HepG2 (cell line): Measurements from ENCODE around the gene GEMIN2. TPM values are rescaled to one million over a fixed set of nuclear protein-coding genes. Genes with fewer than 3 reads are reported as not detected.
A peak's percentile ranks its signal among the peaks of the same experiment; 100 is the strongest.

Source experiments
- ATAC-seq: fragments of 200-7000 bp; cut with Tn5 transposase; 3 replicates; pipeline ENCODE4 v1.9.1; 2020; ENCODE audit warnings: mild to moderate bottlenecking, moderate library complexity
- Bru-seq: library from RNA; stranded (reverse); fragments of 400-500 nt; gene quantifications from one replicate; lab custom pipeline; 2021; lab: Mats Ljungman, UMichigan
- BruChase-seq, 2 experiments: library from RNA; stranded (reverse); fragments of 400-500 nt; gene quantifications; one replicate each; lab custom pipeline; 2021; lab: Mats Ljungman, UMichigan
- BruUV-seq: library from RNA; stranded (reverse); fragments of 400-500 nt; replicated peaks from 2 replicates; lab custom pipeline; 2021; lab: Mats Ljungman, UMichigan
- CTCF ChIA-PET: fragments of 300-600 bp; formaldehyde crosslinking; extraction: SDS; loops from one replicate; lab custom pipeline; 2021; ENCODE audit warnings: low total read pairs, inconsistent platforms, low intra/inter-chr PET ratio; lab: Yijun Ruan, JAX
- POLR2A ChIA-PET: fragments of 350-600 bp; sonication (Branson Sonifier 250); formaldehyde crosslinking; loops from one replicate; lab custom pipeline; 2020; ENCODE audit warnings: antibody characterized with exemption, inconsistent platforms; lab: Yijun Ruan, JAX
- DNase-seq: peaks from one replicate; pipeline ENCODE4 v3.0.0-alpha.2; 2015; ENCODE audit warnings: low spot score
- FAIRE-seq: peaks from 3 replicates; lab custom pipeline; 2011; peaks lifted over from hg19 to GRCh38; lab: Jason Lieb, UNC
- H2AFZ ChIP-seq: one replicate; pipeline ENCODE4 v1.6.1; 2011; ENCODE audit warnings: low read length, inconsistent platforms
- H3K27ac ChIP-seq: fragments of 300-600 bp; 3 replicates; pipeline ENCODE4 v1.8.0; 2011; ENCODE audit warnings: mixed run types, mild to moderate bottlenecking, mixed read lengths, low read length, inconsistent platforms; ENCODE audit not compliant: insufficient read depth; ENCODE audit errors: extremely low read length
- H3K27me3 ChIP-seq, 2 experiments: fragments of 200-600 bp in 1 of 2; 2 replicates in 1 of 2; 3 replicates in 1 of 2; pipeline versions ENCODE4 v1.6.0 to v1.8.0; 2011; ENCODE audit warnings: low read length in 2 of 2, mild to moderate bottlenecking in 2 of 2, moderate library complexity in 2 of 2, inconsistent platforms in 1 of 2; ENCODE audit not compliant: insufficient read depth in 2 of 2, control insufficient read depth in 1 of 2
- H3K36me3 ChIP-seq, 2 experiments: fragments of 200-600 bp in 1 of 2; replicated peaks in 1 of 2; 2 replicates in 1 of 2; 3 replicates in 1 of 2; pipeline versions ENCODE4 v1.5.1 to v1.8.0; 2011; ENCODE audit warnings: low read length in 2 of 2, inconsistent platforms in 1 of 2; ENCODE audit not compliant: insufficient read depth in 2 of 2, control insufficient read depth in 1 of 2
- H3K4me1 ChIP-seq: 2 replicates; pipeline ENCODE4 v1.5.1; 2012; ENCODE audit warnings: low read length, inconsistent platforms; ENCODE audit not compliant: insufficient read depth
- H3K4me2 ChIP-seq: 2 replicates; pipeline ENCODE4 v1.6.0; 2011; ENCODE audit warnings: low read depth, low read length, inconsistent platforms
- H3K4me3 ChIP-seq, 3 experiments: fragments of 200-600 bp in 1 of 3; sonication (generic), shearing (Covaris generic) in 1 of 3; replicated peaks in 1 of 3; 2 replicates each; pipeline ENCODE4 v1.5.1; 2011 to 2016; ENCODE audit warnings: low read length in 3 of 3, inconsistent platforms in 2 of 3, low read depth in 2 of 3, mild to moderate bottlenecking in 2 of 3, control low read depth in 1 of 3, mixed read lengths in 1 of 3; ENCODE audit not compliant: insufficient read depth in 1 of 3
- H3K79me2 ChIP-seq: one replicate; pipeline ENCODE4 v1.6.1; 2011; ENCODE audit warnings: low read length, inconsistent platforms; ENCODE audit not compliant: insufficient read depth
- H3K9ac ChIP-seq: 2 replicates; pipeline ENCODE4 v1.6.0; 2011; ENCODE audit warnings: mild to moderate bottlenecking, low read depth, low read length, inconsistent platforms; ENCODE audit not compliant: insufficient read depth
- H3K9me3 ChIP-seq: 2 replicates; pipeline ENCODE4 v1.5.1; 2012; ENCODE audit warnings: mild to moderate bottlenecking, low read length
- H4K20me1 ChIP-seq: 2 replicates; pipeline ENCODE4 v1.6.0; 2011; ENCODE audit warnings: inconsistent platforms, mild to moderate bottlenecking, low read length, moderate library complexity; ENCODE audit not compliant: insufficient read depth
- AHR ChIP-seq: IDR thresholded peaks from 2 replicates; pipeline ENCODE4 v1.6.1; 2018; ENCODE audit warnings: missing genetic modification reagents, missing compliant biosample characterization
- MAZ ChIP-seq, 2 experiments: sonication (generic) in 1 of 2; formaldehyde crosslinking in 1 of 2; IDR thresholded peaks; 2 replicates each; pipeline versions ENCODE4 v1.5.0 to v1.6.1; 2012 to 2020; ENCODE audit warnings: low read depth in 2 of 2, mild to moderate bottlenecking in 2 of 2, borderline replicate concordance in 1 of 2, improper control_type of control experiment in 1 of 2, low read length in 1 of 2, missing genetic modification reagents in 1 of 2, moderate library complexity in 1 of 2
- SP4 ChIP-seq: sonication (generic); formaldehyde crosslinking; IDR thresholded peaks from 2 replicates; pipeline ENCODE4 v1.8.1; 2023; ENCODE audit warnings: mild to moderate bottlenecking, missing genetic modification reagents
- ZNF326 ChIP-seq: sonication (generic); formaldehyde crosslinking; IDR thresholded peaks from 2 replicates; pipeline ENCODE4 v1.4.0; 2020; ENCODE audit warnings: missing genetic modification reagents, borderline replicate concordance
- ZNF543 ChIP-seq: sonication (generic); formaldehyde crosslinking; IDR thresholded peaks from 2 replicates; pipeline ENCODE4 v1.4.0; 2020; ENCODE audit warnings: mild to moderate bottlenecking, missing genetic modification reagents
- ZSCAN12 ChIP-seq: sonication (generic); formaldehyde crosslinking; IDR thresholded peaks from 2 replicates; pipeline ENCODE4 v1.9.0; 2021; ENCODE audit warnings: mild to moderate bottlenecking, missing genetic modification reagents
- WGBS: methylation state at CpG from one replicate; pipeline ENCODE4 v1.1.6; 2017; ENCODE audit warnings: low lambda C conversion rate; 5-methylcytosine and 5-hydroxymethylcytosine counted together
- in situ Hi-C: cut with HindIII; loops from 2 replicates; pipeline ENCODE4 v1.10.0; 2017; ENCODE audit warnings: low pct_unique_long_range_greater_than_20kb; ENCODE audit not compliant: extremely low pct_ligation_motif_present
- intact Hi-C: fragments of 100-400 bp; cut with micrococcal nuclease; formaldehyde crosslinking; loops from one replicate; pipeline ENCODE4 v1.10.0; 2022; ENCODE audit not compliant: unreplicated experiment
- long read RNA-seq, 2 experiments: library from RNA in 1 of 2; library from polyadenylated mRNA in 1 of 2; stranded (forward) in 1 of 2; unstranded in 1 of 2; transcript quantifications; one replicate each; pipeline ENCODE4 v2.0.0, GENCODE V29; 2019 to 2022
- polyA minus RNA-seq, 3 experiments: library from RNA; depleted of rRNA, polyadenylated mRNA; stranded (reverse); fragments of >200 nt; gene quantifications; 2 replicates each; pipeline ENCODE4 v1.2.3, GENCODE V29; 2011; ENCODE audit warnings: low replicate concordance in 1 of 3
- polyA plus RNA-seq, 8 experiments: library from polyadenylated mRNA; depleted of rRNA in 3 of 8; stranded (reverse) in 7 of 8; unstranded in 1 of 8; fragments of >200 nt; fragmentation: Illumina TruSeq in 4 of 8; extraction: Trizol in 4 of 8; gene quantifications; 2 replicates each; pipeline versions ENCODE4 v1.2.1 to v1.2.3, GENCODE V29; 2011 to 2016; ENCODE audit warnings: low read depth in 4 of 8, missing spikeins in 1 of 8, mixed read lengths in 1 of 8; ENCODE audit not compliant: insufficient read depth in 1 of 8
- total RNA-seq, 5 experiments: library from RNA; depleted of rRNA; stranded (reverse); fragments of >200 nt; fragmentation: Illumina TruSeq; extraction: Trizol; gene quantifications; 2 replicates each; pipeline ENCODE4 v1.2.3, GENCODE V29; 2016; ENCODE audit warnings: low read depth in 1 of 5
- TF ChIP-seq, protein P1 (sequence below): sonication (generic); formaldehyde crosslinking; IDR thresholded peaks from 2 replicates; pipeline ENCODE4 v1.4.0; 2020; ENCODE audit warnings: missing genetic modification reagents
- TF ChIP-seq, protein P2 (sequence below): sonication (generic); formaldehyde crosslinking; conservative IDR thresholded peaks from 2 replicates; pipeline ENCODE4 v1.8.0; 2022; ENCODE audit warnings: low read depth, missing genetic modification reagents
- TF ChIP-seq, protein P3 (sequence below): sonication (generic); formaldehyde crosslinking; IDR thresholded peaks from 2 replicates; pipeline ENCODE4 v1.4.0; 2020; ENCODE audit warnings: mild to moderate bottlenecking, missing genetic modification reagents, borderline replicate concordance

The GEMIN2 gene, protein sequence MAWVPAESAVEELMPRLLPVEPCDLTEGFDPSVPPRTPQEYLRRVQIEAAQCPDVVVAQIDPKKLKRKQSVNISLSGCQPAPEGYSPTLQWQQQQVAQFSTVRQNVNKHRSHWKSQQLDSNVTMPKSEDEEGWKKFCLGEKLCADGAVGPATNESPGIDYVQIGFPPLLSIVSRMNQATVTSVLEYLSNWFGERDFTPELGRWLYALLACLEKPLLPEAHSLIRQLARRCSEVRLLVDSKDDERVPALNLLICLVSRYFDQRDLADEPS
- 110 and 160 TPM in 2 replicates for total RNA-seq (2016; rRNA removed; fragmentation: Illumina TruSeq; extraction: Trizol)
- 22.5 and 24.2 TPM in 2 replicates for total RNA-seq (2016; cell fraction: cytosol; rRNA removed; fragmentation: Illumina TruSeq; extraction: Trizol; ENCODE audit: low read depth)
- 118 and 174 TPM in 2 replicates for total RNA-seq (2016; cell fraction: insoluble cytoplasmic fraction; rRNA removed; fragmentation: Illumina TruSeq; extraction: Trizol)
- 29.0 and 39.1 TPM in 2 replicates for total RNA-seq (2016; cell fraction: membrane; rRNA removed; fragmentation: Illumina TruSeq; extraction: Trizol)
- 61.9 and 71.2 TPM in 2 replicates for total RNA-seq (2016; cell fraction: nucleus; rRNA removed; fragmentation: Illumina TruSeq; extraction: Trizol)
- 33.8 and 54.8 TPM in 2 replicates for polyA plus RNA-seq (2011; rRNA removed)
- polyA plus RNA-seq (2011; cell fraction: cytosol; rRNA removed), result 31.5 and 34.6 TPM in 2 replicates
- 39.5 and 46.0 TPM in 2 replicates for polyA plus RNA-seq (2011; cell fraction: nucleus; rRNA removed)
- 18.1 and 33.2 TPM in 2 replicates for polyA plus RNA-seq (2012)
- 9.8 and 9.9 TPM in 2 replicates for polyA plus RNA-seq (2016; cell fraction: cytosol; fragmentation: Illumina TruSeq; extraction: Trizol; ENCODE audit: low read depth)
- 134 and 143 TPM in 2 replicates for polyA plus RNA-seq (2016; cell fraction: insoluble cytoplasmic fraction; fragmentation: Illumina TruSeq; extraction: Trizol; ENCODE audit: low read depth)
- polyA plus RNA-seq (2016; cell fraction: membrane; fragmentation: Illumina TruSeq; extraction: Trizol; ENCODE audit: low read depth), result 15.6 and 17.8 TPM in 2 replicates
- 90.7 and 93.9 TPM in 2 replicates for polyA plus RNA-seq (2016; cell fraction: nucleus; fragmentation: Illumina TruSeq; extraction: Trizol; ENCODE audit: insufficient read depth, low read depth)
- polyA minus RNA-seq (2011; rRNA and poly(A)+ RNA removed; ENCODE audit: low replicate concordance), result 9.5 and 15.9 TPM in 2 replicates
- polyA minus RNA-seq (2011; cell fraction: cytosol; rRNA and poly(A)+ RNA removed), result 14.1 and 16.6 TPM in 2 replicates
- polyA minus RNA-seq (2011; cell fraction: nucleus; rRNA and poly(A)+ RNA removed), result 42.9 and 52.1 TPM in 2 replicates
- percentile 67 among the genes with signal in this experiment for Bru-seq, nascent RNA
- percentile 66 among the genes with signal in this experiment for BruChase-seq, experiment 1, labeled RNA remaining after a 6-hour chase
- percentile 70 among the genes with signal in this experiment for BruChase-seq, experiment 2, labeled RNA remaining after a 2-hour chase
- long read RNA-seq, experiment 1, transcript GEMIN2-202 (10 exons, 1,420 nt), result major isoform, 60 of 98 reads
- long read RNA-seq, experiment 1, transcript GEMIN2-201 (9 exons, 1,094 nt), result minor isoform, 12 of 98 reads
- long read RNA-seq, experiment 1, transcript GEMIN2-203 (9 exons, 801 nt), result minor isoform, 10 of 98 reads
- long read RNA-seq, experiment 1, partial matches to known transcripts, result 4 of 98 reads
- long read RNA-seq, experiment 1, other reads (novel, unspliced or antisense), result 10 of 98 reads
- long read RNA-seq, experiment 2, transcript GEMIN2-202 (10 exons, 1,420 nt), result major isoform, 18 of 36 reads
- long read RNA-seq, experiment 2, partial matches to known transcripts, result 5 of 36 reads
- long read RNA-seq, experiment 2, other reads (novel, unspliced or antisense), result 6 of 36 reads

DNA sequence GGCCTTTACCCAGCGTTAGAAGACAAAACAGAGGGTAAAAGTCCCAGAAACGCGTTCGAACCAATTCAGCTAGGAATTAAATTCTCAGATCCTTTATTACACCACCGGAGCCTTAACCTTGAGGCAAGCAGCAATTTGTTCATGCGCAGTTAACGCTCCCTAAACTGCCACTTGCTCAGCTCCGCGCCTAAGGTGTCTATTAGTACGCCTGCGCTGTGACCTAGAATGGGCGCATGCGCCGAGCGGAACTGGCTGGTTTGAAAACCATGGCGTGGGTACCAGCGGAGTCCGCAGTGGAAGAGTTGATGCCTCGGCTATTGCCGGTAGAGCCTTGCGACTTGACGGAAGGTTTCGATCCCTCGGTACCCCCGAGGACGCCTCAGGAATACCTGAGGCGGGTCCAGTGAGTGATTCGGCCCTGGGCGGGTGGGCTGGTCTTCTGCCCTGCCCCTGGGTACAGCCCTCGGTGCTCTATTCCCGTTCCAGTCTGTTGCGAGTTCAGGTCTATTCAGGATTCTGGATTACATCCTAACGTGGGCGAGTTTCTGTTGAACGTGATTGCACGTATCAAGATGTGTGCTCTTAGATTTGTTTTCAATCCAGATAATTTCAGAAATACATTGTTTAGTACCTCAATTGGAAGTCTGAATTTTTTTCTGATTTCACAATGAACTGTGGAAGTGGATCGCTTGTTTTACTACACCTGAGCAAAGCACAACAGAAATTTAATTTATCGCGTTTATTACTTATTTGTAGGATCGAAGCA is at the start of gene GEMIN2:
Gene GEMIN2, plus strand, starts transcription at position 251 of the 766 bp plus-strand sequence. Its CDS starts 16 bp downstream, at position 267.
- CTCF ChIA-PET, result no interaction called here
- DNase-seq (peak; percentile 97), FAIRE-seq (peak; percentile 93), ATAC-seq (peak; percentile 99)
- POLR2A ChIA-PET, result interaction anchor here (0.5 to 11.5 kb wide), 25 partner anchors 8 to 334 kb away, joined by 3 to 242 read pairs (median 4); partner anchors contain the start of genes FBXO33, PNN, SEC23A and TRAPPC6B
- Histone ChIP-seq H3K79me2 (peaks cover 13% of the 10 kb centered on the region), H3K4me1 (peaks cover 33% of the 10 kb centered on the region), H3K9me3 (no peaks in the 10 kb centered on the region), H3K36me3 (peaks cover 6 to 14% of the 10 kb centered on the region in 2 experiments), H3K9ac (peak within 1 kb of the TSS; percentile 73), H4K20me1 (no peaks in the 10 kb centered on the region), H3K4me2 (peak within 1 kb of the TSS; percentile 80), H3K27me3 (no peaks in the 10 kb centered on the region; a peak in 1 of 5 replicates), H3K4me3 (peak within 1 kb of the TSS; percentile 71 to 90 (median 76)), H3K27ac (peak within 1 kb of the TSS; percentile 40), H2AFZ (peak within 1 kb of the TSS; percentile 95)
- intact Hi-C loops, result loop anchor here (1.0 kb wide), 2 partner anchors 11 to 61 kb away; partner anchors contain the start of genes PNN and SEC23A
- in situ Hi-C loops, result loop anchor here (5.0 kb wide), 1 partner anchor 58 kb away; the partner anchor contains the start of gene TRAPPC6B
- TSS peak; percentile 81 for BruUV-seq
- WGBS, result under 1% methylated on average over 39 of the region's 40 CpGs
- TF ChIP-seq ZNF543 (CRISPR knock-in tag), result peak; percentile 95
- TF ChIP-seq ZNF326 (CRISPR knock-in tag), result no peak
- TF ChIP-seq, protein P1, sequence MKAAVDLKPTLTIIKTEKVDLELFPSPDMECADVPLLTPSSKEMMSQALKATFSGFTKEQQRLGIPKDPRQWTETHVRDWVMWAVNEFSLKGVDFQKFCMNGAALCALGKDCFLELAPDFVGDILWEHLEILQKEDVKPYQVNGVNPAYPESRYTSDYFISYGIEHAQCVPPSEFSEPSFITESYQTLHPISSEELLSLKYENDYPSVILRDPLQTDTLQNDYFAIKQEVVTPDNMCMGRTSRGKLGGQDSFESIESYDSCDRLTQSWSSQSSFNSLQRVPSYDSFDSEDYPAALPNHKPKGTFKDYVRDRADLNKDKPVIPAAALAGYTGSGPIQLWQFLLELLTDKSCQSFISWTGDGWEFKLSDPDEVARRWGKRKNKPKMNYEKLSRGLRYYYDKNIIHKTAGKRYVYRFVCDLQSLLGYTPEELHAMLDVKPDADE (CRISPR knock-in tag), result no peak
- TF ChIP-seq, protein P2, sequence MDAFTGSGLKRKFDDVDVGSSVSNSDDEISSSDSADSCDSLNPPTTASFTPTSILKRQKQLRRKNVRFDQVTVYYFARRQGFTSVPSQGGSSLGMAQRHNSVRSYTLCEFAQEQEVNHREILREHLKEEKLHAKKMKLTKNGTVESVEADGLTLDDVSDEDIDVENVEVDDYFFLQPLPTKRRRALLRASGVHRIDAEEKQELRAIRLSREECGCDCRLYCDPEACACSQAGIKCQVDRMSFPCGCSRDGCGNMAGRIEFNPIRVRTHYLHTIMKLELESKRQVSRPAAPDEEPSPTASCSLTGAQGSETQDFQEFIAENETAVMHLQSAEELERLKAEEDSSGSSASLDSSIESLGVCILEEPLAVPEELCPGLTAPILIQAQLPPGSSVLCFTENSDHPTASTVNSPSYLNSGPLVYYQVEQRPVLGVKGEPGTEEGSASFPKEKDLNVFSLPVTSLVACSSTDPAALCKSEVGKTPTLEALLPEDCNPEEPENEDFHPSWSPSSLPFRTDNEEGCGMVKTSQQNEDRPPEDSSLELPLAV (CRISPR knock-in tag), result no peak
- TF ChIP-seq, protein P3, sequence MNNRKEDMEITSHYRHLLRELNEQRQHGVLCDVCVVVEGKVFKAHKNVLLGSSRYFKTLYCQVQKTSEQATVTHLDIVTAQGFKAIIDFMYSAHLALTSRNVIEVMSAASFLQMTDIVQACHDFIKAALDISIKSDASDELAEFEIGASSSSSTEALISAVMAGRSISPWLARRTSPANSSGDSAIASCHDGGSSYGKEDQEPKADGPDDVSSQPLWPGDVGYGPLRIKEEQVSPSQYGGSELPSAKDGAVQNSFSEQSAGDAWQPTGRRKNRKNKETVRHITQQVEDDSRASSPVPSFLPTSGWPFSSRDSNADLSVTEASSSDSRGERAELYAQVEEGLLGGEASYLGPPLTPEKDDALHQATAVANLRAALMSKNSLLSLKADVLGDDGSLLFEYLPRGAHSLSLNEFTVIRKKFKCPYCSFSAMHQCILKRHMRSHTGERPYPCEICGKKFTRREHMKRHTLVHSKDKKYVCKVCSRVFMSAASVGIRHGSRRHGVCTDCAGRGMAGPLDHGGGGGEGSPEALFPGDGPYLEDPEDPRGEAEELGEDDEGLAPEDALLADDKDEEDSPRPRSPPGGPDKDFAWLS (CRISPR knock-in tag), result no peak; the same call in 1 of the 2 replicates
- peak; percentile 86 for TF ChIP-seq ZSCAN12 (CRISPR knock-in tag)
- TF ChIP-seq MAZ (IDR thresholded peaks at IDR 0.05; ENCODE audit: borderline replicate concordance, low read depth, low read length), result no peak
- TF ChIP-seq MAZ (CRISPR knock-in tag; IDR thresholded peaks at IDR 0.05; ENCODE audit: low read depth), result peak; percentile 93
- TF ChIP-seq AHR (CRISPR knock-in tag), result peak; percentile 97
- peak; percentile 87; the same call in 1 of the 2 replicates for TF ChIP-seq SP4
